HUES48 (cell line): ENCODE data around the gene ARPC4.

ENCODE experiments used
- H3K27ac ChIP-seq: one replicate; pipeline ENCODE4 v1.7.0; 2013; ENCODE audit warnings: low read depth, low read length, inconsistent platforms
- H3K27me3 ChIP-seq: 2 replicates; pipeline ENCODE4 v1.6.1; 2013; ENCODE audit warnings: mild to moderate bottlenecking, low read length; ENCODE audit not compliant: control insufficient read depth, insufficient read depth
- H3K36me3 ChIP-seq: 2 replicates; pipeline ENCODE4 v1.6.1; 2013; ENCODE audit warnings: low read length; ENCODE audit not compliant: control insufficient read depth, insufficient read depth
- H3K4me1 ChIP-seq: 2 replicates; pipeline ENCODE4 v1.6.1; 2013; ENCODE audit warnings: mild to moderate bottlenecking, low read length; ENCODE audit not compliant: control insufficient read depth, insufficient read depth
- H3K4me3 ChIP-seq: 2 replicates; pipeline ENCODE4 v1.5.1; 2013; ENCODE audit warnings: mild to moderate bottlenecking, low read depth, low read length
- H3K9ac ChIP-seq: 2 replicates; pipeline ENCODE4 v1.6.1; 2013; ENCODE audit warnings: mild to moderate bottlenecking, low read depth, low read length, moderate library complexity
- H3K9me3 ChIP-seq: 2 replicates; pipeline ENCODE4 v1.6.1; 2013; ENCODE audit warnings: low read length; ENCODE audit not compliant: control insufficient read depth, insufficient read depth

The ARPC4 gene

DNA sequence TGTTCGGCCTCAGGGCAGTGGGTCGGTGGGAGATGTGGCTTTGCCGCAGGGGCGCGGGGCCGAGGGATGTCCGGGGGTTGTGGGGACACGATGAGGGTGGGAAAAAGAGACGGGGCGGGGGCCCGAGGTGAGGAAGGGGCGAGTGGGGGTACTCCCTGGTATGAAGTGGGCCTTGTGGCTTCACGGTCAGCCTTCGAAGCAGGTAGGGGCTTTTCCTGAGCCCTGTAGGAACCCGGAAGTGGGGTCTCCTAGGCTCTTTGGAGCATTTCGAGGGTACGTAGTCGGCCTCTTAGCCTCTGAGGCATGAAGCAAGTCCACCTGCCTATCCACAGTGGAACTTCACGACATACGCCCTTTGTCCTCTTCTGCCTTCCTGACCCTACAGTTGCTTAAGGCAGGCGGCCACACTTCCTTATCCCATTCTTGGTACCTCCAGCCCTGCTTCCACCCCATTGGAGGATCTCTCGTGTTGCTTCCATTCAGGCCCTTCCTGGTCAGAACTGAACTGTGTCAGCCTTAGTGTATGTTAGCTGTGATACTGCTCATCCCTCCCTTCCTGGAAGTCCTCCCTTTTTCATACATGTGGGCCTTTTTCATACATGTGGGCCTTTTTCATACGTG is 389 bp downstream of the ARPC4 start:
- peaks cover 43% of the 10 kb centered on the region for H3K36me3 ChIP-seq
- no peaks in the 10 kb centered on the region for H3K27me3 ChIP-seq
- 0 out of 2 replicates have a peak, but pooled peaks cover 5% of the 10 kb centered on the region for H3K4me1 ChIP-seq
- peak overlapping the region; percentile 81 for H3K4me3 ChIP-seq
- H3K9ac ChIP-seq, result peak overlapping the region; percentile 100
- no peaks in the 10 kb centered on the region for H3K9me3 ChIP-seq
- peak overlapping the region; percentile 100 for H3K27ac ChIP-seq

DNA sequence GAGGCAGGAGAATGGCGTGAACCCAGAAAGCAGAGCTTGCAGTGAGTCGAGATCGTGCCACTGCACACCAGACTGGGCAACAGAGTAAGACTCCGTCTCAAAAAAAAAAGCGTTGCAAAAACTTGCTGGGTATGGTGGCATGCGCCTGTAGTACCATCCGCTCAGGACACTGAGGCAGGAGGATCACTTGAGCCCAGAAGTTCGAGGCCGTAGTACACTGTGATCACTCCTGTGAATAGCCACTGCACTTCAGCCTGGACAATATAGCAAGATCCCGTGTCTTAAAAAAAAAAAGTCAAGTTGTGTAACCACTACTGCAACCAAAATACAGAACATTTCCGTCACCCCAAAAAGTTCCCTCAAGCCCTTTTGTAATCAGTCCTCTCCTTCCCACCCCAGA is 1.5 kb downstream of the ARPC4 start:
- H3K36me3 ChIP-seq, result peaks cover 49% of the 10 kb centered on the region
- H3K27ac ChIP-seq, result no peak overlapping the region
- no peaks in the 10 kb centered on the region for H3K9me3 ChIP-seq
- H3K4me3 ChIP-seq, result no peak overlapping the region
- H3K27me3 ChIP-seq, result no peaks in the 10 kb centered on the region
- no peak overlapping the region for H3K9ac ChIP-seq
- 0 out of 2 replicates have a peak, but pooled peaks cover 5% of the 10 kb centered on the region for H3K4me1 ChIP-seq

DNA sequence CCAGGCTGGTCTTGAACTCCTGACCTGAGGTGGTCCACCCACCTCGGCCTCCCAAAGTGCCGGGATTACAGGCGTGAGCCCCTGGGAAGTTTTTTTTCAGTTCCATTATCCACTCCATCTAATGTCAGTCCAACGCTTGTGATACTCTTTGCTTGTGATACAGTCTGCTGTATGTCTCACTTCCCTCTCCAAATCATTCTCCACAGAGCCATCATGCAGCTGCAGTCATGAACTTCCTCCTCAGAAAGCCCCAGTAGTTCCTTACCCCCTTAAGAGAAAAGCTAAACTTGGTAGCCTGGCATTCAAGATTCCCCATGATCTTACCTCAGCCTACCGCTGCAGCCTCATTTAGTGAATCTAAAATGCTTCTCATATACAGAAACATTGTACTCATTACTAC is 2.3 kb downstream of the ARPC4 start:
- Histone ChIP-seq H3K36me3 (peaks cover 49% of the 10 kb centered on the region), H3K27me3 (no peaks in the 10 kb centered on the region), H3K9me3 (no peaks in the 10 kb centered on the region), H3K4me3 (no peak overlapping the region), H3K4me1 (0 out of 2 replicates have a peak, but pooled peaks cover 5% of the 10 kb centered on the region), H3K9ac (no peak overlapping the region), H3K27ac (no peak overlapping the region)

DNA sequence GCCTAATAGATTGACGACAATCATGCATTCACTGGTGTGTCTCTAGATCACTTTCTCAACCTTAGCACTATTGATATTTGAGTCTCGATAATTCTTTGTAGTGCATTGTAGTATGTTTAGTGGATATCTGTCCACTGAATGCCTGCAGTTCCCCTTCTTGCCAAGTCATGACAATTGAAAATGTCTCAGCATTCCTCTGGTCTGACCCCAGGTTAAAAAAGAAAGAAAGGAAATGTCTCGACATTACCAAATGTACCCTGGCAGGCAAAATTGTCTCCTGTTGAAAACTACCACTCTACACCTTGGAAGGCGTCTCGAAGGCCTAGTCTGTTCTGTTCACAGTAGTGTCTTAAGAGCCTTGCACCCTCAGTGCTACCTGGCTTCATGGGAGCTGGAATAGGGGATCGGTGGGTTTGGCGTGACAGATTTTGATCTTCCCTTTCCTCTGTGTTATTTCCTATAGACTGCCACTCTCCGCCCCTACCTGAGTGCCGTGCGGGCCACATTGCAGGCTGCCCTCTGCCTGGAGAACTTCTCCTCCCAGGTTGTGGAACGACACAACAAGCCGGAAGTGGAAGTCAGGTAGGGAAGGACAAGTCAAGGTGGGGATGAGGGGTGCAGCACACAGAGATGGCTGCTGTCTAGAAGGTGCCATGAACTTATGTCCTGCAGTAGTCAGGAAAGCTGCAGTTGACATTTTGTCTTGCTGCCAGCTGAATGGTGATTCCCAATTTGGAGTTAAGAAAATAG is 4.5 kb downstream of the ARPC4 start:
- H3K4me1 ChIP-seq, result no peaks in the 10 kb centered on the region
- peaks cover 55% of the 10 kb centered on the region for H3K36me3 ChIP-seq
- H3K9me3 ChIP-seq, result no peaks in the 10 kb centered on the region

DNA sequence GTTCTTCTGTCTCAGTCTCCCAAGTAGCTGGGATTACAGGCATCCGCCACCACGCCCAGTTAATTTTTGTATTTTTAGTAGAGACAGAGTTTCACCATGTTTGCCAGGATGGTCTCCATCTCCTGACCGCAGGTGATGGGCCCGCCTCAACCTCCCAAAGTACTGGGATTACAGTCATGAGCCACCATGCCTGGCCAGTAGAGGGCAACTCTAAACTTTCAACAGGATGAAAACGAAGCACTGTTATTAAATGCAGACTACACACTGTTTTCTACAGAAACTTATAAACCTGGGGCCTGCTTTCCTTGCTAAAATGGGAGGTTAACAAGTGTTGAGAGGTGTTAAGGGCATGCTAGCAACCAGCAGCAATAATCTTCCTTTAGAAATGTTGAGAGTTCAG is 7.6 kb downstream of the ARPC4 start:
- Histone ChIP-seq H3K27me3 (no peaks in the 10 kb centered on the region), H3K9ac (no peak overlapping the region), H3K4me3 (no peak overlapping the region), H3K36me3 (peaks cover 79% of the 10 kb centered on the region), H3K4me1 (no peaks in the 10 kb centered on the region), H3K27ac (no peak overlapping the region), H3K9me3 (no peaks in the 10 kb centered on the region)

More for the DNA sequence above, 4.5 kb downstream of the ARPC4 start:
- no peaks in the 10 kb centered on the region for H3K27me3 ChIP-seq
- no peak overlapping the region for H3K9ac ChIP-seq
- H3K27ac ChIP-seq, result no peak overlapping the region
- H3K4me3 ChIP-seq, result no peak overlapping the region

DNA sequence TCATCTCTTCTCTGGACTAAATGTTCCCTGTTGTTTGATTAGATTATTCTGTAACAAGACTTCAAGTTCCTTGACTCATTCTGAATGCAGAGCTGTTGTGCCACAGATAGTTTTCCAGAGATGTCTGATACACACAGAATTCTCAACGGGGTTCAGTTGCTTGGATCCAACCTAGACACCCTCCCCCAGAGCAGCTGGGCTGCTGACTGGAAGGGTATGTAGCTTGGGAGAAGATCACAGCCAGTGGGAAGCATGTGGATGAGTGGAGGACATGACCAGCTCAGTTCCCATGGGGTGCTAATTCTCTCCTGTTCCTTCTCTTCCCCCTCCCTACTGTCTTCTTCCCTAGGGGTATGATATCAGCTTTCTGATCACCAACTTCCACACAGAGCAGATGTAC is 10.6 kb downstream of the ARPC4 start:
- Histone ChIP-seq H3K9ac (no peak overlapping the region), H3K4me3 (no peak overlapping the region), H3K9me3 (no peaks in the 10 kb centered on the region), H3K4me1 (no peaks in the 10 kb centered on the region), H3K36me3 (peaks cover 84% of the 10 kb centered on the region), H3K27ac (no peak overlapping the region), H3K27me3 (no peaks in the 10 kb centered on the region)

DNA sequence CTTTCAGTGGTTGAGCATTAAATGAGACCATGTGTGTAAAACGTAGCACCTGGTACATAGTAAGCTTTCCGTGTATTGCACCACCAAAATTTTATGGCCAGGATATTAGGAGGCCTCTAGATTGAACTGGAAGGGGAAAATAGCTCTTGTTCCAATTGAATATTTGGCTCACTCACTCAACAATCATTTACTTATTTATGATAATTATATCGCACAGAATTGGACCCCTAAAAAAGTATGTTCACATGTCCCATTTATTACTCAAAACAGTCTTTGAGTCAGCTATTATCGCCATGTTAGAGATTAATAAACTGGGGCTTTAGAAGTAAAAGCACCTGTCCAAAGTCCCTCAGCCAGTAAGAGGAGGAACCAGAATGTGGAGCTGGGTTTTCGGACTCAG is 12.1 kb downstream of the ARPC4 start:
- Histone ChIP-seq H3K27ac (no peak overlapping the region), H3K4me3 (no peak overlapping the region), H3K9me3 (no peaks in the 10 kb centered on the region), H3K36me3 (peaks cover 69% of the 10 kb centered on the region), H3K9ac (no peak overlapping the region), H3K27me3 (no peaks in the 10 kb centered on the region), H3K4me1 (peaks cover 7% of the 10 kb centered on the region; the same call in 1 of the 2 replicates)

DNA sequence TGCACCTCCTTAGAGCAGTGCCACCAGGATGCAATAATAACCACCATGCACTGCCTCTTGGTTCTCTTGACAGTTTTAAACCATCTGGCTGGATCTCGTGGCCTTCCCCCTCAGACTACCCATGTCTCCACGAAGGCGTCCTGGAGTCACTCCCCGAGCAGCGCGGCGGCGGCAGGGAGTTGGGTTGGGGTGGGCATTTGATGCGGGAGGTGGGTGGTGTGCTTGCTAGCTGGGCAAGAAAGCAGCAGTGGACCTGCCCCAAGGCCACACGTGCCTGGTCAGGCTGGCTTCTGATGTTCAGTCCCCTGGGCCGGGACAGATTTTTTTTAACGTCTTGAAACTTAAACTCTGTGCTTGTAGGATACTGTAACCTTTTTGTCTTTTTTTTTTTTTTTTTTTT is 13.3 kb downstream of the ARPC4 start:
- Histone ChIP-seq H3K27ac (peak overlapping the region; percentile 18), H3K27me3 (peaks cover 8% of the 10 kb centered on the region), H3K4me1 (peaks cover 12% of the 10 kb centered on the region; the same call in 1 of the 2 replicates), H3K9me3 (no peaks in the 10 kb centered on the region), H3K4me3 (no peak overlapping the region), H3K9ac (no peak overlapping the region), H3K36me3 (peaks cover 58% of the 10 kb centered on the region)

DNA sequence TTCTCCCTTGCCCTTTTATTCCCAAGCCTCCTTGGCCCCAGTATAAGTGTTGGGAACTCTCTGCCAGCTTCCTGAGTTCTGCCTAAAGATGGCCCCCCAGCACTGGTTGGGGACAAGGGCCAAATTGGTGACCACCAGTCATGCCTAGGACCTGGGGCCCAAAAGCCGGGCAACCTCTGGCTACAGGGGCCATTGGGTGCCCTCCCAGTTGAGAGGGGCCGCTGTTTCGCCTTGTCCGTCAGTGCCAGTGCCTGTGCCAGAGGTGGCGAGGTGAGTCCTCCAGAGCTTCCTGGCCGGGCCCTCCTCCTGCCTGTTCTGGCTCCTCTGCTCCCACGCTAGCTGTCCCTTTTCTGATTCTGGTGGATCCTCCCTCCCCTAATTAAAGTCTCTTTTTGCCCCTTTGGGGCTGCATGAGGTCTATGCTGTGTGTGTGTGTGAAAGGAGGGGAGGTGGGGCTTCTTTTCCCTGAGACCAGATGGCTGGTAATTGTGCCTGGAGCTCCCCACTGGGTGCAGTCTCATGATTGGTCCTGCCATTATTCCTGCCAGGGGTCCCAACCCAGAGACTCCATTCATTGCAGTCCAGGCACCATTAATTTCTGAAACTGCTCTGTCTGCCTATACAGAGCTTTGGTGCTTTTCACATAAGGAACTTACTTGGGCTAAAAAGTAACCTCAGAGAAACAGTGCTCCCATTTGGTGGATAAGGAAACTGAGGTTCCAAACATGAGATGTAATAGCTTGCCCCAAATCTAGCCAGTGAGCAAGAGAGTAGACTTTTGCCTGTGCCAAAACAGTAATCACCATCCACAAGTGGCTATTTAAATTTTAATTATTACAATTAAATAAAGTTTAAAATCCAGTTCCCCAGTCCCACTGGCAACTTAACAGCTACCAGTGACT is 14.1 kb downstream of the ARPC4 start:
- Histone ChIP-seq H3K27me3 (peaks cover 16% of the 10 kb centered on the region), H3K9ac (no peak overlapping the region), H3K9me3 (no peaks in the 10 kb centered on the region), H3K36me3 (peaks cover 51% of the 10 kb centered on the region), H3K4me1 (peaks cover 12% of the 10 kb centered on the region; the same call in 1 of the 2 replicates), H3K27ac (peak overlapping the region; percentile 18), H3K4me3 (no peak overlapping the region)

DNA sequence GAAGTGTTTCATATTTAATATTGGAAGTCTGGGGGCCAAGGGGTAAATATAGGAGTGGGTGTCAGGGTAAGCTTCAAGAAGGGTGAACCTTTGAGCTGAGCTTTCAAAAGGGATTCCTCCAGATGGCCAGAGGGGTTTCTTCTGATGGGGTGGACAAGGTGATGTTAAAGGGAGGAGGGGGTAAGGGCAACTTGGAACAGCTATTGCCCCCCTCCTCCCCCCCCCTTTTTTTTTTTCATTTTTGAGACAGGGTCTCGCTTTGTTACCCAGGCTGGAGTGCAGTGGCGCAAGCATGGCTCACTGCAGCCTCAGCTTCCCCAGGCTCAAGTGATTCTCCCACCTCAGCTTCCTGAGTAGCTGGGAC is 15.1 kb downstream of the ARPC4 start:
- Histone ChIP-seq H3K9me3 (no peaks in the 10 kb centered on the region), H3K9ac (no peak overlapping the region), H3K36me3 (peaks cover 47% of the 10 kb centered on the region), H3K27me3 (peaks cover 16% of the 10 kb centered on the region), H3K27ac (no peak overlapping the region), H3K4me1 (peaks cover 12% of the 10 kb centered on the region; the same call in 1 of the 2 replicates), H3K4me3 (no peak overlapping the region)
